IMR-90 (cell line): ENCODE results near the gene ZNF138.

Experiments
- BHLHE40 ChIP-seq: fragments of 150-350 bp; IDR thresholded peaks from 2 replicates; pipeline ENCODE4 v1.6.1; 2016; ENCODE audit warnings: mild to moderate bottlenecking, low read depth, low read length
- CHD1 ChIP-seq: IDR thresholded peaks from 2 replicates; pipeline ENCODE4 v1.6.1; 2012; ENCODE audit warnings: low read depth, low read length, improper control_type of control experiment
- CTCF ChIP-seq: conservative IDR thresholded peaks from 2 replicates; pipeline ENCODE4 v1.5.1; 2012; ENCODE audit warnings: mild to moderate bottlenecking, low read depth, low read length, improper control_type of control experiment
- FOS ChIP-seq: fragments of 150-350 bp; IDR thresholded peaks from 2 replicates; pipeline ENCODE4 v1.6.1; 2016; ENCODE audit warnings: low read depth, low read length
- MAFK ChIP-seq: IDR thresholded peaks from 2 replicates; pipeline ENCODE4 v1.6.1; 2012; ENCODE audit warnings: low read depth, low read length, improper control_type of control experiment
- MAZ ChIP-seq: IDR thresholded peaks from 2 replicates; pipeline ENCODE4 v1.6.1; 2012; ENCODE audit warnings: low read depth, mild to moderate bottlenecking, low read length, improper control_type of control experiment, moderate library complexity, borderline replicate concordance
- MXI1 ChIP-seq: IDR thresholded peaks from 2 replicates; pipeline ENCODE4 v1.6.1; 2012; ENCODE audit warnings: low read depth, mild to moderate bottlenecking, low read length, moderate library complexity, borderline replicate concordance
- NFE2L2 ChIP-seq: fragments of 150-350 bp; IDR thresholded peaks from 2 replicates; pipeline ENCODE4 v1.6.1; 2016; ENCODE audit warnings: low read depth, mild to moderate bottlenecking, low read length
- POLR2A ChIP-seq: IDR thresholded peaks from 2 replicates; pipeline ENCODE4 v1.6.1; 2012; ENCODE audit warnings: mild to moderate bottlenecking, low read depth, low read length
- RAD21 ChIP-seq: IDR thresholded peaks from 2 replicates; pipeline ENCODE4 v1.6.1; 2012; ENCODE audit warnings: low read length, improper control_type of control experiment
- RFX5 ChIP-seq: IDR thresholded peaks from 2 replicates; pipeline ENCODE4 v1.8.0; 2012; ENCODE audit warnings: low read depth, mild to moderate bottlenecking, low read length, moderate library complexity
- SMC3 ChIP-seq: fragments of 150-350 bp; IDR thresholded peaks from 2 replicates; pipeline ENCODE4 v1.6.1; 2016; ENCODE audit warnings: low read depth, mild to moderate bottlenecking, antibody characterized with exemption, low read length, moderate library complexity

GRCh38 chr7:64768824-64769223 is 25.4 kb upstream of the ZNF138 start:
- no peak for TF ChIP-seq POLR2A
- no peak for TF ChIP-seq CTCF
- TF ChIP-seq RAD21, result no peak
- TF ChIP-seq MXI1, result no peak
- no peak for TF ChIP-seq RFX5
- no peak for TF ChIP-seq MAFK
- TF ChIP-seq CHD1, result no peak
- no peak for TF ChIP-seq NFE2L2
- no peak for TF ChIP-seq SMC3
- TF ChIP-seq BHLHE40, result no peak
- TF ChIP-seq FOS, result no peak
- TF ChIP-seq MAZ, result no peak
